GM19025 (cell line): ENCODE measurements around the gene CARHSP1.
"Not testable (repeated sequence)": the region's sequence is repeated elsewhere in the genome, so short reads cannot be mapped to it uniquely, and the experiment has no call there.

Experiments
- ATAC-seq: cut with Tn5 transposase; IDR thresholded peaks from one replicate; pipeline ENCODE4 v1.9.1; 2021; ENCODE audit warnings: mild to moderate bottlenecking, low read depth, moderate library complexity; ENCODE audit not compliant: unreplicated experiment

Gene CARHSP1

DNA sequence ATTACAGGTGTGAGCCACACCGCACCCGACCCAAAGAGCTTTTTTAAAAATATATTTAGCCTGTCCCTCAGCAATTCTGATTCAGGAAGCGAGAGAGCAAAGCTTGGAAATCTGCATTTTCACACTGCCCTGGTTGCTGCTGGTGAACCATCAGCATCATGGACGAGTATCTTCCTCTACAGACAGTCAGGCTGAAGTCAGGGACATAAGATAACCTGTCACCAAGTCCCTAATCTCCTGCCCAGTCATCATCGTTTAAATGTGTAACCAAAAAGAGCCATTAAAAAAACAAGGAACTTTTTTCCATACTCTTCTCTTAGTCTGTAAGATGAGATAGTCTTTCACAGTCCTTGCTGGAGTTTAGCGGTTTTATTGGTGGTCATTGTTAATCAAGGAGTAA, 64.5 kb downstream of the CARHSP1 start:
- ATAC-seq: no peak

DNA sequence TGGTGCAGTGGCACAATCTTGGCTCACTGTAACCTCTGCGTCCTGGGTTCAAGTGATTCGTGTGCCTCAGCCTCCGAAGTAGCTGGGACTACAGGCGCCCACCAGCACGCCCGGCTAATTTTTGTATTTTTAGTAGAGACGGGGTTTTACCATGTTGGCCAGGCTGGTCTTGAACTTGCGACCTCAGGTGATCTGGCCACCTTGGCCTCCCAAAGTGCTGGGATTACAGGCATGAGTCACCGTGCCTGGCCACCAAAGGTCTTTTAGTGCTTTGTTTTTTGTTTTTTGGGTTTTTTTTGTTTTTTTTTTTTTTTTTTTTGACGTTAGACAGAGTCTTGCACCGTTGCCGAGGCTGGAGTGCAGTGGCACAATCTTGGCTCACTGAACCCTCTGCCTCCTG, 65.1 kb downstream of the CARHSP1 start:
- ATAC-seq: not testable (repeated sequence)
